ENCODE measurements around the gene PRTFDC1.

GRCh38 chr10:24854256-24854655 is 98.2 kb downstream of the PRTFDC1 start:
- TF ChIP-seq CTCF (IDR thresholded peaks at IDR 0.05): no peak
- no peak for TF ChIP-seq POLR2A (IDR thresholded peaks at IDR 0.05)

Measured in heart left ventricle (tissue), 13 donors.